HL-60/S4 treated with phorbol 12-myristate 13-acetate at 8.2 ng/mL for 4 days and 3 days (cell line): ENCODE data around the gene COX7A2.

Experiments used
- in situ Hi-C: fragments of 300-500 bp; cut with MboI; formaldehyde crosslinking; loops from 2 replicates; pipeline ENCODE4 v1.15.0; 2022; ENCODE audit warnings: low sequenced_read_pairs

Gene COX7A2

DNA sequence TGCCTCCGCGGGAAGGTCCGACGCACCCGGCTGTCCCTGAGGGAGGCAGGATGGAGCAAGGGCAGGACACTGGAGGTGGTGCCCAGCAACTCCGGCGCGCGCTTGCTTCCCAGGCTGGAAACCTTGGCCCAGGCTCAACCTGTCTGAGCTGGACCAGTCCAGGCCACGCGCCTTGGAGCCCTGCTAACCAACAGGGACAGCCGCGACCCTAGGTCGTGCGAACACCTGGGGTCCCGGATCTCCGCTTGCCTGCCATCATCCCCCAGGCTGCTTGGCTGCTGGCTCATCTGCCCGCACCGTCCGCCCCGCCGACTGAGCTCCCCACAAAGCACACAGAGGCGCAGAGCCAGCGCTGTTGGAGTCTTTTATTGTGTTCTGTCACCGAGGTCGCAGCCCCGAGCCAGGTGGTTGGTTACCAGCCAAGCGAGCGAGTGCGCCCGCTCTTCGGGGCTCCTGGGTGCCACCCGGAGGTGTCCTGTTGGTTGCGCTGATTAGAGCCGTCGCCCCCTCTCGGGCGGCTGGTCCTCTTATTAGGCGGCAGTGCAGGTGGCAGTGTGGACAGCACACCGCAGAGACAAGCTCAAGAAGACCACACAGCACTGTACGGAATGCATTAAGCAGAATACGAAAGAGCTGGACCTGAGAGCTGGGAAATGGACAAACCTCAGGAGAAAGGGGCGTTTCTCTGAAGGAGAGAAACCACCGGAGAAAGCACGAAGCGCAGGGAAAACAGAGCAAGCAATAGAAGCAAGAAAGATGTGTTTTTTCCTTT is 41.5 kb downstream of the COX7A2 start:
- in situ Hi-C loops, result no loop called here

DNA sequence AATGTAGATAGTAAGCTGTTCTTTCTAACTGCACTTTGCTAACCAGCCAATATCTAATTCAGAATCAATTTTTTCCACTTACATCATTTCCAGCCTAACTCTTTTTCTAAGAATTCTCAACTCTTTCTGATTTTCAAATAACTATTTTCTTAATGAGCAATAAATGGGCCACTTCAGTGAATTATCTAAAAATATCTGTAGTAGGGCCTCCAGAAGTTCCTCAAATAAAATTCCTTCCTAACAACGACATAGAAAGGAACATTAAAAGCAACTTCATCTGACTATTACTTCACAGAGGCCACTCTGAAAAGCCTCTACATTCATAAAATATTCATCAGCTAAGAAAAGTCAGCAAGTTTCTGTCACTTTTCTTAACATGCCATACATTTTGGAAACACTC is 42.6 kb downstream of the COX7A2 start:
- in situ Hi-C loops, result no loop called here

DNA sequence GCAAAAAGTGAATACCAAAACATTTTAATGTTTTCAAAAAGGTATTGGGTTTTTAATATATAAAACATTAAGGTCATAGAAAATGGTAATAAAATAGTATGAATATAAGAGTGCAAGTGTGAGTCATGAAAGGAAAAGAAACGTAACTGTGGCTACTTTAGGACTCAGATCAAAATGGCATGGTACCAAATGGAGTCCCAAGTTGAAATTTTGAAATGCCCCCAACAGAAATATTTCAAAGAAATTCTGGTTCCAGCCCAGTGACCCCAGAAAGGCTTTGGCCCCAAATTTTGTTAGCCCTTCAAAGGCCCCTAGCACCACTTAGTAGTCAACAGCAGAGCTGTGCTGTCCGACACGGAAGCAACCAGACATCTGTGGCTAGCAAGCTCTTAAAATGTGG is 43.7 kb downstream of the COX7A2 start:
- in situ Hi-C loops, result no loop called here

DNA sequence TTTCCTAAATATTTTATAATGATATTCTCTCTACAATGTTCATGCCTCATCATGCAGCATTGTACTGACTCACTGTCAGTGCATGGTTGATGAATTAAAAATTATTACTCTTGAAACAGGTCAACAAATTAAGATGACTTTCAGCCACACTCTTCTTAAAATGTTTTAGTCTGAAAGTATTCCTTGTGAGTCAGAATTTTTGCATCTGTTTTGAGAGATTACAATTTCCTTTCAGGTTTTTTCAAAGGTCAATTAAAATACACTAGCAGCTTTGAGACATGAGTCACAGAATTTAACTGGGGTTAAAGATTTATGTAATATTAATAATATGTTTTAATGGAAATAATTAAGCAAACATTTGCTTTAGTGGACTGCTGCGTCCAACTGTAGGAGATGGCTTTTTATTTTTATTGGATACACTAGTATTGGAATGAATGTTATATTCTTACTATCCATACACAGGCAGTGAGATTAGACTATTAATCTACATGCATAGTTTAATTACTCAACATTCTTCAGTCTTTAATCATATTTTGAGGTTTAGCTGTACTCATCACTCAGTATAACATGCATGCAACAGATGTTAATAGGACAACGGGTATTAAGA is 47.4 kb downstream of the COX7A2 start:
- in situ Hi-C loops, result no loop called here

DNA sequence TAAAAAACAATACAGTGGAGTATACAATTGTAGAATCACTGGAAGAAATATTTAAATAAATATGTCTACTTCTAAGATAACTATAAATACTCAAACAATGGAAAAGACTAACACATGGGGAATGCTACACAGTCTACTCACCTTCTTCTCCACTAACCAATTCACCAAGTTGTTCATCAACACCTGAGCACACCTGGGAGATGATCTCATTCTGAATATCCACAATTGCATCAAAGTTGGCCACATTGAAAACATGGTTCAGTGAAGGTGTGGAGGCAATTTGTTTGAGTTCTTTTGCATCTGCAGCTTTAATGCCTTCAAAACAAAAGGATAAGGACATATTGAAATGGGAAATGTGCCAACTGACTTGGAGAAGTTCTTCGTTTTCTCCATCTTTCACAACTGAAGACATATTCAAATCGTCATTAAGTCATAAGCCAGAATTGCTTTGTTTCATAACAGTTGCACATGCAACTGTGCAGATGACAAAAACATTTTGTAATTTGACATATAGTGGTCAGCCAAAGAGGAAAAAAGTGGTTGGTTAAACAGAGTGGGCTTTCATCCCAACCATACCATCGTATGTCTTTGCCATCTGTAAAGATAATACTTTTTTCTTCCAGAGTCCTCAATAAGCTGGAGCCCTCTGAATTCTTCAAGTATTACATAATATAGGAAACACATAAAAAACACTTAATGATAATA is 55.2 kb downstream of the COX7A2 start:
- in situ Hi-C loops, result no loop called here
